H1 (cell line): ENCODE data around the gene PFKM. TPM values are rescaled to one million over a fixed set of nuclear protein-coding genes. Genes with fewer than 3 reads are reported as not detected.

Experiments used
- CTCF ChIA-PET: fragments of 300-600 bp; sonication (Branson Sonifier 250); formaldehyde crosslinking; loops from one replicate; lab custom pipeline; 2021; ENCODE audit not compliant: partially characterized antibody; lab: Charles Lee
- POLR2A ChIA-PET: fragments of 300-600 bp; sonication (Branson Sonifier 250); formaldehyde crosslinking; loops from one replicate; lab custom pipeline; 2021; ENCODE audit warnings: inconsistent platforms; ENCODE audit not compliant: partially characterized antibody; lab: Charles Lee
- DNase-seq, 2 experiments: peaks; one replicate each; pipeline versions ENCODE4 v3.0.0 to v3.0.0-alpha.2; 2010 to 2022; ENCODE audit warnings: low spot score in 2 of 2, low read depth in 1 of 2, mixed read lengths in 1 of 2
- FAIRE-seq: peaks from 2 replicates; lab custom pipeline; 2011; peaks lifted over from hg19 to GRCh38; lab: Jason Lieb, UNC
- H2AFZ ChIP-seq: 2 replicates; pipeline ENCODE4 v1.8.1; 2012; ENCODE audit warnings: low read length, inconsistent platforms
- H2AK5ac ChIP-seq: 2 replicates; pipeline ENCODE4 v1.6.1; 2013; ENCODE audit warnings: low read depth, low read length
- H2BK120ac ChIP-seq: replicated peaks from 2 replicates; pipeline ENCODE3; 2013; ENCODE audit warnings: low read depth, low read length, inconsistent platforms
- H2BK12ac ChIP-seq: 2 replicates; pipeline ENCODE4 v1.6.1; 2013; ENCODE audit warnings: low read depth, low read length
- H2BK15ac ChIP-seq: 2 replicates; pipeline ENCODE4 v1.6.1; 2013; ENCODE audit warnings: low read length
- H2BK20ac ChIP-seq: 2 replicates; pipeline ENCODE4 v1.6.1; 2013; ENCODE audit warnings: low read length
- H2BK5ac ChIP-seq: 2 replicates; pipeline ENCODE4 v1.6.1; 2013; ENCODE audit warnings: low read depth, low read length
- H3K14ac ChIP-seq: 2 replicates; pipeline ENCODE4 v1.6.1; 2013; ENCODE audit warnings: inconsistent platforms; ENCODE audit not compliant: insufficient read length
- H3K18ac ChIP-seq: 2 replicates; pipeline ENCODE4 v1.6.1; 2013; ENCODE audit warnings: low read length; ENCODE audit errors: extremely low read depth
- H3K23ac ChIP-seq: 2 replicates; pipeline ENCODE4 v1.6.1; 2013; ENCODE audit warnings: inconsistent platforms; ENCODE audit not compliant: insufficient read length
- H3K23me2 ChIP-seq: 2 replicates; pipeline ENCODE4 v1.6.1; 2013; ENCODE audit warnings: low read depth, low read length
- H3K27ac ChIP-seq: 2 replicates; pipeline ENCODE4 v1.6.1; 2011; ENCODE audit warnings: low read depth, low read length, inconsistent platforms
- H3K27me3 ChIP-seq, 4 experiments: replicated peaks in 1 of 4; 1 replicate in 1 of 4; 2 replicates in 3 of 4; pipeline versions ENCODE4 v1.6.1 to v1.8.1; 2011 to 2013; ENCODE audit warnings: low read length in 3 of 4, mild to moderate bottlenecking in 3 of 4, inconsistent platforms in 2 of 4, mixed read lengths in 2 of 4, moderate library complexity in 1 of 4; ENCODE audit not compliant: control insufficient read depth in 3 of 4, insufficient read depth in 3 of 4; ENCODE audit errors: extremely low read depth in 1 of 4
- H3K36me3 ChIP-seq, 4 experiments: 2 replicates each; pipeline versions ENCODE4 v1.6.1 to v1.8.1; 2011 to 2013; ENCODE audit warnings: mild to moderate bottlenecking in 4 of 4, low read length in 3 of 4, moderate library complexity in 2 of 4, control low read depth in 1 of 4, inconsistent platforms in 1 of 4; ENCODE audit not compliant: insufficient read depth in 4 of 4, control insufficient read depth in 2 of 4
- H3K4ac ChIP-seq: replicated peaks from 2 replicates; pipeline ENCODE3; 2013; ENCODE audit warnings: low read length, low read depth, mixed read lengths, inconsistent platforms; ENCODE audit not compliant: insufficient read length
- H3K4me1 ChIP-seq, 4 experiments: replicated peaks in 1 of 4; 1 replicate in 1 of 4; 2 replicates in 3 of 4; pipeline versions ENCODE4 v1.6.1 to v1.8.1; 2011 to 2013; ENCODE audit warnings: low read length in 3 of 4, inconsistent platforms in 2 of 4, mixed read lengths in 1 of 4; ENCODE audit not compliant: insufficient read depth in 4 of 4, control insufficient read depth in 3 of 4
- H3K4me2 ChIP-seq, 2 experiments: 2 replicates each; pipeline versions ENCODE4 v1.6.1 to v1.8.1; 2011 to 2013; ENCODE audit warnings: low read depth in 2 of 2, low read length in 2 of 2, control low read depth in 1 of 2, inconsistent platforms in 1 of 2, mild to moderate bottlenecking in 1 of 2; ENCODE audit not compliant: insufficient read depth in 1 of 2
- H3K4me3 ChIP-seq, 4 experiments: fragments of 200-600, 300-600 bp in 1 of 4; sonication (generic), shearing (Covaris generic), sonication (Bioruptor Twin) in 1 of 4; 2 replicates each; pipeline versions ENCODE4 v1.5.1 to v1.8.1; 2011 to 2016; ENCODE audit warnings: low read length in 4 of 4, low read depth in 3 of 4, control low read depth in 2 of 4, inconsistent platforms in 2 of 4, mild to moderate bottlenecking in 2 of 4, mixed read lengths in 1 of 4, moderate library complexity in 1 of 4; ENCODE audit not compliant: insufficient read depth in 2 of 4; ENCODE audit errors: extremely low read depth in 1 of 4
- H3K56ac ChIP-seq: replicated peaks from 2 replicates; pipeline ENCODE3; 2013; ENCODE audit warnings: low read depth, mild to moderate bottlenecking, mixed read lengths, low read length, inconsistent platforms; ENCODE audit not compliant: insufficient read length
- H3K79me1 ChIP-seq: 2 replicates; pipeline ENCODE4 v1.6.1; 2013; ENCODE audit warnings: low read depth, low read length, control low read depth
- H3K79me2 ChIP-seq, 2 experiments: 2 replicates each; pipeline versions ENCODE4 v1.6.1 to v1.8.1; 2012 to 2013; ENCODE audit warnings: low read length in 2 of 2, mild to moderate bottlenecking in 2 of 2, inconsistent platforms in 1 of 2; ENCODE audit not compliant: insufficient read depth in 2 of 2, control insufficient read depth in 1 of 2
- H3K9ac ChIP-seq, 4 experiments: replicated peaks in 1 of 4; 1 replicate in 1 of 4; 2 replicates in 3 of 4; pipeline versions ENCODE4 v1.6.1 to v1.8.1; 2011 to 2013; ENCODE audit warnings: low read depth in 3 of 4, low read length in 3 of 4, control low read depth in 2 of 4, mild to moderate bottlenecking in 2 of 4, moderate library complexity in 2 of 4, inconsistent platforms in 1 of 4; ENCODE audit errors: extremely low read depth in 1 of 4
- H3K9me3 ChIP-seq, 2 experiments: 2 replicates each; pipeline versions ENCODE4 v1.6.1 to v1.8.1; 2012 to 2013; ENCODE audit warnings: mild to moderate bottlenecking in 2 of 2, moderate library complexity in 2 of 2, control low read depth in 1 of 2, inconsistent platforms in 1 of 2, low read depth in 1 of 2, low read length in 1 of 2, mixed read lengths in 1 of 2; ENCODE audit not compliant: insufficient read depth in 2 of 2
- H4K20me1 ChIP-seq, 2 experiments: replicated peaks in 1 of 2; 2 replicates each; pipeline versions ENCODE3 to v1.8.1; 2011 to 2013; ENCODE audit warnings: inconsistent platforms in 2 of 2, low read length in 2 of 2, mild to moderate bottlenecking in 1 of 2; ENCODE audit not compliant: insufficient read depth in 2 of 2, control insufficient read depth in 1 of 2
- H4K5ac ChIP-seq: 2 replicates; pipeline ENCODE4 v1.6.1; 2013; ENCODE audit warnings: low read length, low read depth, mixed read lengths, inconsistent platforms; ENCODE audit not compliant: insufficient read length
- H4K8ac ChIP-seq: 2 replicates; pipeline ENCODE4 v1.8.0; 2013; ENCODE audit warnings: mild to moderate bottlenecking, moderate library complexity, low read length, inconsistent platforms; ENCODE audit not compliant: insufficient read depth; ENCODE audit errors: extremely low read depth
- H4K91ac ChIP-seq: replicated peaks from 2 replicates; pipeline ENCODE3; 2013; ENCODE audit warnings: low read length, mixed read lengths, inconsistent platforms; ENCODE audit not compliant: insufficient read length
- RAD21 ChIP-seq, 2 experiments: IDR thresholded peaks in 1 of 2; conservative IDR thresholded peaks in 1 of 2; 2 replicates each; pipeline ENCODE4 v1.6.1; 2011; ENCODE audit warnings: low read depth in 2 of 2, low read length in 2 of 2, improper control_type of control experiment in 1 of 2, inconsistent platforms in 1 of 2, mild to moderate bottlenecking in 1 of 2, moderate library complexity in 1 of 2
- SAP30 ChIP-seq: fragments of 300-600 bp; sonication (generic); IDR thresholded peaks from 2 replicates; pipeline ENCODE4 v1.7.1; 2012; ENCODE audit warnings: low read length, moderate library complexity, mild to moderate bottlenecking, inconsistent platforms; ENCODE audit not compliant: insufficient read depth, insufficient replicate concordance
- WGBS, 2 experiments: shearing (Covaris generic) in 1 of 2; methylation state at CpG; one replicate each; pipeline versions ENCODE4 v1.1.6 to v1.1.7; 2013 to 2015; ENCODE audit warnings: low lambda C conversion rate in 2 of 2, mixed read lengths in 2 of 2, inconsistent platforms in 1 of 2, low coverage in 1 of 2, missing lambda C conversion rate in 1 of 2; ENCODE audit not compliant: insufficient replicate concordance in 2 of 2, insufficient coverage in 1 of 2, insufficient read length in 1 of 2; ENCODE audit errors: extremely low coverage in 1 of 2, missing lambda C conversion rate in 1 of 2; 5-methylcytosine and 5-hydroxymethylcytosine counted together
- polyA plus RNA-seq, 7 experiments: library from polyadenylated mRNA; depleted of rRNA in 3 of 7; stranded (reverse) in 5 of 7; unstranded in 2 of 7; fragments of >200 nt in 5 of 7; fragments of 200-250 nt in 2 of 7; gene quantifications; 1 replicate in 5 of 7; 2 replicates in 1 of 7; 4 replicates in 1 of 7; pipeline versions ENCODE4 v1.2.1 to v1.2.3, GENCODE V29; 2011 to 2013; ENCODE audit warnings: missing spikeins in 2 of 7, mixed read lengths in 2 of 7
- total RNA-seq: library from RNA; stranded (reverse); fragmentation: NEBNext Ultra II Directional; extraction: Animal tissue kit (Norgen Biotek cat#: 25700); gene quantifications from 2 replicates; pipeline ENCODE4 v1.2.1, GENCODE V29; 2021

The PFKM gene
- total and polyA plus RNA-seq, 2 of the 8 experiments (the other 6 are each of a cell fraction or from before 2014, with no cell fraction given): 62.6 to 106 TPM

DNA sequence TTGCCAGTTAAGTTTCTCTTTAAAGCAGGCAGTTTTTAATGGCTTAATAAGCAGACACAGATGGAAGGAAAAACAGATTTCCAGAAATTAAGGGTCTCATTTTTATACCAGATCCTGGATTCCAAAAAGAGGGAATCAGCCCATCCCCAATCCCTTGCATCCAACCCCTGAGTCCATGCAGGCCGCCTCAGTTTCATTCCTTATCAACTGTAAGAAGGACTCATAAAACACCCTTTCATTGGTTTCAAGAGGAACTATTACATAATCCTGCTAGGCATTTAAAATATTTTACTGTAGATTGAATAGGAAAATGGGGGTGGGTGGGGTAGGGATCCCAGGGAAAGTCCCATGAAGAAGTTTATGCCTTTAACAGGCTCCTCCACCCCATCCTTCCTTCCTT is 73.7 kb downstream of the PFKM start:
- Histone ChIP-seq H2BK15ac (no peak overlapping the region), H3K14ac (no peak overlapping the region), H3K23ac (no peak overlapping the region), H2BK5ac (no peak overlapping the region), H4K8ac (no peak overlapping the region), H3K4me3 (no peak overlapping the region), H3K9me3 (no peaks in the 10 kb centered on the region), H3K4me1 (peaks cover 0 to 2% (median 2%) of the 10 kb centered on the region in 4 experiments; a peak in 1 of 7 replicates), H3K79me1 (no peaks in the 10 kb centered on the region), H2BK12ac (no peak overlapping the region), H3K4me2 (no peak overlapping the region), H3K27me3 (no peaks in the 10 kb centered on the region), H4K91ac (no peak overlapping the region), H3K4ac (no peak overlapping the region), H3K18ac (no peak overlapping the region), H2BK20ac (no peak overlapping the region), H3K56ac (no peak overlapping the region), H2BK120ac (no peak overlapping the region), H3K9ac (no peak overlapping the region), H4K20me1 (no peaks in the 10 kb centered on the region), H3K27ac (no peak overlapping the region), H3K79me2 (no peaks in the 10 kb centered on the region), H2AK5ac (no peak overlapping the region), H4K5ac (no peak overlapping the region), H3K36me3 (no peaks in the 10 kb centered on the region), H2AFZ (no peak overlapping the region), H3K23me2 (peaks cover 6% of the 10 kb centered on the region)
- no peak for FAIRE-seq
- CTCF ChIA-PET: interaction anchor here (1.1 to 1.4 kb wide), 2 partner anchors 94 to 322 kb away, joined by 3 read pairs; no protein-coding TSS in a partner anchor
- WGBS, 2 experiments: 63% methylated on average over 1 of the region's 1 CpG; no CpG with 5 or more reads in 1 of the 2 experiments
- no peak for DNase-seq
- POLR2A ChIA-PET: no interaction called here
- TF ChIP-seq SAP30: no peak
- no peak for TF ChIP-seq RAD21 (IDR thresholded peaks at IDR 0.05 in 1 of 2, conservative IDR thresholded peaks at IDR 0.05 in 1 of 2; ENCODE audit: low read depth in 2 of 2, low read length in 2 of 2)
